Measurements from ENCODE around the gene LRRC51.
"Not testable (repeated sequence)": the region's sequence is repeated elsewhere in the genome, so short reads cannot be mapped to it uniquely, and the experiment has no call there.

The LRRC51 gene

GRCh38 chr11:72141066-72141465 is 60.4 kb downstream of the LRRC51 start:
- TF ChIP-seq CTCF (conservative IDR thresholded peaks at IDR 0.05) = no peak
- no peak for TF ChIP-seq ZFX (IDR thresholded peaks at IDR 0.05)
- no peak overlapping the region for H3K27ac ChIP-seq

- not testable (repeated sequence) for H3K27ac ChIP-seq
Measured at GRCh38 chr11:72142086-72142485, 61.4 kb downstream of the LRRC51 start.

GRCh38 chr11:72142543-72142942 is 61.9 kb downstream of the LRRC51 start:
- H3K27ac ChIP-seq = not testable (repeated sequence)

GRCh38 chr11:72144807-72145565 is 64.3 kb downstream of the LRRC51 start:
- H3K27ac ChIP-seq = no peak overlapping the region
- TF ChIP-seq ZFX (IDR thresholded peaks at IDR 0.05) (no peak), CTCF (conservative IDR thresholded peaks at IDR 0.05) (no peak)

All from C4-2B (cell line).